ENCODE results near the gene GRB2.
"Not testable (repeated sequence)": the region's sequence is repeated elsewhere in the genome, so short reads cannot be mapped to it uniquely, and the experiment has no call there.

The GRB2 gene

GRCh38 chr17:75384751-75385150, 20.7 kb downstream of the GRB2 start:
- DNase-seq, result no peak

GRCh38 chr17:75383842-75384195, 21.7 kb downstream of the GRB2 start:
- no peak for DNase-seq

- DNase-seq, result no peak
These were observed 24.7 kb downstream of the GRB2 start for GRCh38 chr17:75380750-75381149.

- no peak for DNase-seq
These were observed 25.2 kb downstream of the GRB2 start for GRCh38 chr17:75380315-75380714.

GRCh38 chr17:75379426-75379825, 26.1 kb downstream of the GRB2 start:
- not testable (repeated sequence) for DNase-seq

- no peak for DNase-seq
These were observed 32.2 kb downstream of the GRB2 start for GRCh38 chr17:75373280-75373679.

GRCh38 chr17:75371981-75372380, 33.5 kb downstream of the GRB2 start:
- DNase-seq, result no peak

- no peak for DNase-seq
These were observed 34.1 kb downstream of the GRB2 start for GRCh38 chr17:75371339-75371738.

GRCh38 chr17:75370286-75370915, 35.1 kb downstream of the GRB2 start:
- DNase-seq, result no peak

GRCh38 chr17:75367838-75368789, 37.4 kb downstream of the GRB2 start:
- DNase-seq, result not testable (repeated sequence)

GRCh38 chr17:75367312-75367711, 38.2 kb downstream of the GRB2 start:
- no peak for DNase-seq

GRCh38 chr17:75366432-75366831, 39.0 kb downstream of the GRB2 start:
- no peak for DNase-seq

- DNase-seq, result no peak
These were observed 39.6 kb downstream of the GRB2 start for GRCh38 chr17:75365931-75366275.

- no peak for DNase-seq
These were observed 40.2 kb downstream of the GRB2 start for GRCh38 chr17:75365009-75365930.

- no peak for DNase-seq
These were observed 41.4 kb downstream of the GRB2 start for GRCh38 chr17:75364078-75364477.

- no peak for DNase-seq
These were observed 43.5 kb downstream of the GRB2 start for GRCh38 chr17:75361996-75362395.

- DNase-seq, result no peak
These were observed 44.1 kb downstream of the GRB2 start for GRCh38 chr17:75361344-75361743.

- DNase-seq, result no peak
These were observed 49.1 kb downstream of the GRB2 start for GRCh38 chr17:75356260-75356937.

- no peak for DNase-seq
These were observed 52.3 kb downstream of the GRB2 start for GRCh38 chr17:75353176-75353575.

- DNase-seq, result no peak
These were observed 53.4 kb downstream of the GRB2 start for GRCh38 chr17:75352079-75352569.

- DNase-seq, result no peak
These were observed 54.8 kb downstream of the GRB2 start for GRCh38 chr17:75350706-75351105.

- no peak for DNase-seq
These were observed 55.4 kb downstream of the GRB2 start for GRCh38 chr17:75350029-75350428.

GRCh38 chr17:75349589-75349988, 55.9 kb downstream of the GRB2 start:
- no peak for DNase-seq
